ENCODE measurements around the gene P2RY8. TPM values are rescaled to one million over a fixed set of nuclear protein-coding genes. Genes with fewer than 3 reads are reported as not detected.

The P2RY8 gene
- total RNA-seq, 1 experiment from 2014 or later = not detected

- H3K27me3 Mint-ChIP-seq (ENCODE audit: unreplicated experiment) = peaks cover 62% of the 10 kb centered on the region
- DNase-seq = no peak
- no peak overlapping the region for H3K4me3 Mint-ChIP-seq (ENCODE audit: low read depth, unreplicated experiment)
- intact Hi-C loops (cut with micrococcal nuclease; ENCODE audit: unreplicated experiment) = no loop called here
- no peaks in the 10 kb centered on the region for H3K4me1 Mint-ChIP-seq (ENCODE audit: low read depth, unreplicated experiment)
- H3K36me3 Mint-ChIP-seq (ENCODE audit: insufficient read depth, unreplicated experiment) = peaks cover 3% of the 10 kb centered on the region
- no TSS peak for BruUV-seq (replicated peaks)
- CTCF ChIA-PET = no interaction called here
- TF ChIP-seq CTCF (IDR thresholded peaks at IDR 0.05; ENCODE audit: unreplicated experiment) = no peak
- H3K9me3 Mint-ChIP-seq (ENCODE audit: low read depth, unreplicated experiment) = no peaks in the 10 kb centered on the region
- H3K27ac Mint-ChIP-seq (ENCODE audit: unreplicated experiment) = no peak overlapping the region
Observed at GRCh38 chrX:1464041-1464970, 72.7 kb downstream of the P2RY8 start.

- peaks cover 3% of the 10 kb centered on the region for H3K36me3 Mint-ChIP-seq (ENCODE audit: insufficient read depth, unreplicated experiment)
- H3K27ac Mint-ChIP-seq (ENCODE audit: unreplicated experiment) = no peak overlapping the region
- peaks cover 62% of the 10 kb centered on the region for H3K27me3 Mint-ChIP-seq (ENCODE audit: unreplicated experiment)
- no peak overlapping the region for H3K4me3 Mint-ChIP-seq (ENCODE audit: low read depth, unreplicated experiment)
- TF ChIP-seq CTCF (IDR thresholded peaks at IDR 0.05; ENCODE audit: unreplicated experiment) = no peak
- CTCF ChIA-PET = no interaction called here
- H3K9me3 Mint-ChIP-seq (ENCODE audit: low read depth, unreplicated experiment) = no peaks in the 10 kb centered on the region
- DNase-seq = no peak
- intact Hi-C loops (cut with micrococcal nuclease; ENCODE audit: unreplicated experiment) = no loop called here
- no TSS peak for BruUV-seq (replicated peaks)
- no peaks in the 10 kb centered on the region for H3K4me1 Mint-ChIP-seq (ENCODE audit: low read depth, unreplicated experiment)
Observed at GRCh38 chrX:1463581-1463980, 73.4 kb downstream of the P2RY8 start.

- intact Hi-C loops (cut with micrococcal nuclease; ENCODE audit: unreplicated experiment) = no loop called here
- no peaks in the 10 kb centered on the region for H3K9me3 Mint-ChIP-seq (ENCODE audit: low read depth, unreplicated experiment)
- peaks cover 3% of the 10 kb centered on the region for H3K36me3 Mint-ChIP-seq (ENCODE audit: insufficient read depth, unreplicated experiment)
- DNase-seq = no peak
- CTCF ChIA-PET = no interaction called here
- H3K4me1 Mint-ChIP-seq (ENCODE audit: low read depth, unreplicated experiment) = no peaks in the 10 kb centered on the region
- no peak overlapping the region for H3K4me3 Mint-ChIP-seq (ENCODE audit: low read depth, unreplicated experiment)
- peaks cover 61% of the 10 kb centered on the region for H3K27me3 Mint-ChIP-seq (ENCODE audit: unreplicated experiment)
- no peak for TF ChIP-seq CTCF (IDR thresholded peaks at IDR 0.05; ENCODE audit: unreplicated experiment)
- no TSS peak for BruUV-seq (replicated peaks)
- no peak overlapping the region for H3K27ac Mint-ChIP-seq (ENCODE audit: unreplicated experiment)
Observed at GRCh38 chrX:1462596-1463251, 74.3 kb downstream of the P2RY8 start.

GRCh38 chrX:1462110-1462509 is 74.9 kb downstream of the P2RY8 start:
- TF ChIP-seq CTCF (IDR thresholded peaks at IDR 0.05; ENCODE audit: unreplicated experiment) = no peak
- H3K27ac Mint-ChIP-seq (ENCODE audit: unreplicated experiment) = no peak overlapping the region
- H3K36me3 Mint-ChIP-seq (ENCODE audit: insufficient read depth, unreplicated experiment) = peaks cover 3% of the 10 kb centered on the region
- H3K4me1 Mint-ChIP-seq (ENCODE audit: low read depth, unreplicated experiment) = no peaks in the 10 kb centered on the region
- CTCF ChIA-PET = no interaction called here
- BruUV-seq (replicated peaks) = no TSS peak
- H3K4me3 Mint-ChIP-seq (ENCODE audit: low read depth, unreplicated experiment) = no peak overlapping the region
- H3K9me3 Mint-ChIP-seq (ENCODE audit: low read depth, unreplicated experiment) = no peaks in the 10 kb centered on the region
- DNase-seq = no peak
- intact Hi-C loops (cut with micrococcal nuclease; ENCODE audit: unreplicated experiment) = no loop called here
- H3K27me3 Mint-ChIP-seq (ENCODE audit: unreplicated experiment) = peaks cover 55% of the 10 kb centered on the region
